Measurements from ENCODE around the gene PAOX. TPM values are rescaled to one million over a fixed set of nuclear protein-coding genes. Genes with fewer than 3 reads are reported as not detected.
"Not testable (repeated sequence)": the region's sequence is repeated elsewhere in the genome, so short reads cannot be mapped to it uniquely, and the experiment has no call there.

PAOX gene
- total RNA-seq, 1 donor from 2014 or later, result 8.2 TPM

- no peak for DNase-seq (ENCODE audit: extremely low spot score, unreplicated experiment)
- Mint-ChIP-seq H3K9me3 (no peaks in the 10 kb centered on the region), H3K4me3 (no peak overlapping the region), H3K27me3 (no peaks in the 10 kb centered on the region), H3K36me3 (peaks cover 74% of the 10 kb centered on the region), H3K27ac (no peak overlapping the region), H3K4me1 (ENCODE audit: unreplicated experiment) (peaks cover 5% of the 10 kb centered on the region)
- no peak for TF ChIP-seq CTCF (conservative IDR thresholded peaks at IDR 0.05)
Measured at GRCh38 chr10:133405844-133406527, 26.9 kb downstream of the PAOX start.

- H3K4me3 Mint-ChIP-seq, result no peak overlapping the region
- no peaks in the 10 kb centered on the region for H3K27me3 Mint-ChIP-seq
- peaks cover 22% of the 10 kb centered on the region for H3K9me3 Mint-ChIP-seq
Measured at GRCh38 chr10:133411523-133412380, 32.7 kb downstream of the PAOX start.

GRCh38 chr10:133412381-133412711 lies 33.3 kb downstream of the PAOX start:
- no peak for TF ChIP-seq CTCF (conservative IDR thresholded peaks at IDR 0.05)
- Mint-ChIP-seq H3K4me3 (no peak overlapping the region), H3K36me3 (peaks cover 73% of the 10 kb centered on the region), H3K4me1 (ENCODE audit: unreplicated experiment) (no peaks in the 10 kb centered on the region), H3K27me3 (no peaks in the 10 kb centered on the region), H3K27ac (no peak overlapping the region), H3K9me3 (peaks cover 22% of the 10 kb centered on the region)
- no peak for DNase-seq (ENCODE audit: extremely low spot score, unreplicated experiment)

More at GRCh38 chr10:133411523-133412380, 32.7 kb downstream of the PAOX start:
- no peaks in the 10 kb centered on the region for H3K4me1 Mint-ChIP-seq (ENCODE audit: unreplicated experiment)
- DNase-seq (ENCODE audit: extremely low spot score, unreplicated experiment), result no peak
- TF ChIP-seq CTCF (conservative IDR thresholded peaks at IDR 0.05), result no peak
- H3K27ac Mint-ChIP-seq, result no peak overlapping the region
- H3K36me3 Mint-ChIP-seq, result peaks cover 79% of the 10 kb centered on the region

GRCh38 chr10:133414401-133414800 lies 35.3 kb downstream of the PAOX start:
- Mint-ChIP-seq H3K9me3 (peaks cover 22% of the 10 kb centered on the region), H3K36me3 (peaks cover 57% of the 10 kb centered on the region)
- H3K4me1 Mint-ChIP-seq (ENCODE audit: unreplicated experiment); DNase-seq (ENCODE audit: extremely low spot score, unreplicated experiment); H3K27me3 Mint-ChIP-seq; H3K4me3 Mint-ChIP-seq; H3K27ac Mint-ChIP-seq: not testable (repeated sequence)

- Mint-ChIP-seq H3K36me3 (peaks cover 46% of the 10 kb centered on the region), H3K27ac (no peak overlapping the region), H3K27me3 (no peaks in the 10 kb centered on the region), H3K4me1 (ENCODE audit: unreplicated experiment) (no peaks in the 10 kb centered on the region), H3K4me3 (no peak overlapping the region), H3K9me3 (peaks cover 22% of the 10 kb centered on the region)
- no peak for TF ChIP-seq CTCF (conservative IDR thresholded peaks at IDR 0.05)
- no peak for DNase-seq (ENCODE audit: extremely low spot score, unreplicated experiment)
Measured at GRCh38 chr10:133415752-133416151, 36.7 kb downstream of the PAOX start.
